HS-27A (cell line): ENCODE measurements around the gene SDCCAG8.
A peak's percentile ranks its signal among the peaks of the same experiment; 100 is the strongest.

ENCODE experiments used
- DNase-seq: peaks from one replicate; pipeline ENCODE4 v3.0.0-alpha.2; 2012; ENCODE audit warnings: low read depth, missing footprints

The SDCCAG8 gene

DNA sequence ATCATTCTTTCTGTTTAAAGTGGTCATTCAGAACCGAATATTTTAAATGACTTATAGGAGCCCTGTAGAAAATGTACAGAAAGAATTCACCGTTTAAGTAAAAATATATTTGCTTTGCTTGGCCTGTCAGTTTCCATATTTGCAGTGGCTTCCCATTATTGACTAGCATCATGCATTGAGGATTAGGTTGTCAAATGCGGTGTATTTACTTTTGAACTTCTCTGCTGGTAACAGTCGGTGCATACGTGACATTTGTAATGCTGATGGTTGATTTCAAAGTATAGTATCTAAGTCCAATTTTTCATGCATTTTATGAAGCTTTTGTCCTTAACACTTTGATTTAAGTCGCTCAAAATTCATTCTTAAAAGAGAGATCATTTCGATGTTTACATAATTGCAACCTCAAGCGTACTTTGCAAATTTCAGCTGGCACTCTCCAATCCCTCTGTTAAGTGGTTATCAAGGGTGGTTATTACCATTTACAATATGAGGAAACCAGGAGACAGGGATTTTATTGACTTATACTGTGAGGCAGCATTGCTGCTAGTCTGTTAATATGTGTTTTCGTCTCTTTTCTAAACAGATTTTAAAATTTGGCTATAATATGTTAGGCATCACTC, 201.6 kb downstream of the SDCCAG8 start:
- DNase-seq: no peak

DNA sequence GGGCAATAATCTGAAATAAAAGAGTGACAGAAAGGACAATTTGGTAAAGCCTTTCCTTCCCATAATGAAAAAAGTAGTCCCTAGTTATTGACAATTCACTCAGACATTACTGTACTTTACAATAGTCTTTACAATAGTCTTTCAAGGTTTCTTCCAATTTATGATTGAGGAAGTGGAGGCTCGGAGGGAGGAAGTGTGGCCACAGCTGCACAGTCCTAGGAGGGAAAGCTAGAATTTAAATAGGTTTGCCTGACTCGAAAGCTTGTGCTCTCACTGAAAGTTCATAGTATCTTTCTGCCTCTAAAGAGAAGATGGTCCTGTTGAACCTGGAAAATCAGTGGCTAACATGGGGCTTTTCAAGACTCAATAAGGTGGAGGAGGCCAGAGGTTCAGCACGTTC, 203.2 kb downstream of the SDCCAG8 start:
- no peak for DNase-seq

- DNase-seq: no peak
These were observed 205.9 kb downstream of the SDCCAG8 start for GRCh38 chr1:243461700-243462099.

- DNase-seq: no peak
These were observed 207.3 kb downstream of the SDCCAG8 start for GRCh38 chr1:243462929-243463697.

- DNase-seq: no peak
These were observed 209.2 kb downstream of the SDCCAG8 start for GRCh38 chr1:243465081-243465480.

DNA sequence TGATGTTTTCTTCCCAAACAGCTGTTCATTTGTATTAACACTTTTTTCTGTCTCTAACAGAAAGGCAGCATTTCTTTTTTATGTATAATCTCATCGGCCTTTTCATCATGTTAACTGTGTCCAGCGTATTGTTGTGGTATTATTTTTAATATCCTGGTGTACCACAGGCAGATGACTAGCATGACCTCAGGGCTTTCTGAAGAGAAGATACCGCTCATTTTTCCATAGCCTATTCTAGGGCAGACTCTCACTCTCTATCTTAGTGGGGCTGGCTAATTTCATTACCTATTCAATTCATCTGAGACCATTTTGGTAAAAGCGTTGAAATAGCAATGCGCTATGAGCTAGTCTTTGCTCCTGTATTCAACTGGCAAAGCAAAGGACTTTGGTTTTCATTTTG, 209.9 kb downstream of the SDCCAG8 start:
- DNase-seq: no peak

- DNase-seq: no peak
These were observed 213.7 kb downstream of the SDCCAG8 start for GRCh38 chr1:243469497-243469896.

GRCh38 chr1:243470502-243470901, 214.7 kb downstream of the SDCCAG8 start:
- no peak for DNase-seq

GRCh38 chr1:243471026-243471685, 215.3 kb downstream of the SDCCAG8 start:
- DNase-seq: no peak

GRCh38 chr1:243471754-243472745, 216.2 kb downstream of the SDCCAG8 start:
- DNase-seq: no peak

DNA sequence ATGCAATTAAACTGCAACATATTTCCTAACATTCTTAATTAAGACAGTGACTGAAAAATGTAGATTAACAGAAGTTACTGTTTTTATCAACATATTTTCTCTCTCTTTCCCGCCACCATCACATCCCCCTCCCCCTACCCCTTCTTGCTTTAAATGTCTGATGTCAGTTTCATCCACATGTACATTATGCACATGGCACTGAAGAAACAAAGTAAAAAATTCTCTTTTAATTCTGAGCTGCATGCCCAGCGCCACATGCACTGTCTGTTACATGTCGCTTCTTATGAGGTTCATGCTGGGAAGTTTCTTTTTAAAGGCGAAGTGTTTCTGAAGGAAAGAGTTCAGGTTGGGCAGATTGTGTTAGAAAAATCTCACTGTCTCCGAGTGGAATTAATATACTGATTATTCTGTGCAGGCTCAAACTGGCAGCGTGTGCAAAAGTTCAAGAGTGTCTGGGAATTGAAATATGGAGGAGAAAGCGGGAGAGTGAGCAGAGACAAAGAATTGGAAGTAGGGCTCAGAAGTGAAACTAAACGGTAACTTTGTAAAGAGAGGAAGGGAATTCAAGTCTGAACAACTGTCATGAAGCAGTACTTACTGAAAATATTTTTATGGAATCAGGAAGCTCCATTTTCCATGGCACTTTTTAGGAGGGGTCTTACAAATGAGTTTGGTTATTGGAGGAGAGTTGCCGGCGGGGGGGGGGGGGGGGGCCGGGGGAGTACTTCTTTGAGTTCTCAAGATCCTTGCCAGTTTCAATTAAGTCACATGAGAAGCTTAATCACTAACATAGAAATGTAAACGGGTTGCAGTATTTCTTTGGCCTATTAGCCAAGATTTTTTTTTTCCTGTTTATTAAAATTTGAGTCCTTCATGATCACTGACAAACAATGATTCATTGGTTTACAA, 217.6 kb downstream of the SDCCAG8 start:
- DNase-seq: no peak

- DNase-seq: no peak
These were observed 218.5 kb downstream of the SDCCAG8 start for GRCh38 chr1:243474136-243474881.

DNA sequence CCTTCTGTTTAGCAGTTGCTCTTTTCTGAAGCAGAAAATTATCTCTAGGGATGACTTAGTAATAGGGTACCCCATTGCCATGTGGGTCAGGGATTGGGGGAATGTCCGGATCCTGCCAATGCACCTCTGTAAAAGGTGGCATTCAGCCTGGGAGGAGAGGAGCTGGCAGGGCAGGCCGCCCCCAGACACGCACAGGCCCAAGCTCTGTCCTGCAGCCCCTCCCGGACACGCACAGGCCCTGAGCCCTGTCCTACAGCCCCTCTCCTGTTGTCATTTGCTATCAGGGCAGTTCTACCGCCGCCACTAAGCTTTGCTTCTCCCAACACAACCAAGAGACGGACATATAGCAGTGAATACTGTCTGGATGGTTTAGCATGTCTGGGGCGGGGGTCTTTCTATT, 219.1 kb downstream of the SDCCAG8 start:
- DNase-seq: no peak

- no peak for DNase-seq
These were observed 220.1 kb downstream of the SDCCAG8 start for GRCh38 chr1:243475966-243476365.

DNA sequence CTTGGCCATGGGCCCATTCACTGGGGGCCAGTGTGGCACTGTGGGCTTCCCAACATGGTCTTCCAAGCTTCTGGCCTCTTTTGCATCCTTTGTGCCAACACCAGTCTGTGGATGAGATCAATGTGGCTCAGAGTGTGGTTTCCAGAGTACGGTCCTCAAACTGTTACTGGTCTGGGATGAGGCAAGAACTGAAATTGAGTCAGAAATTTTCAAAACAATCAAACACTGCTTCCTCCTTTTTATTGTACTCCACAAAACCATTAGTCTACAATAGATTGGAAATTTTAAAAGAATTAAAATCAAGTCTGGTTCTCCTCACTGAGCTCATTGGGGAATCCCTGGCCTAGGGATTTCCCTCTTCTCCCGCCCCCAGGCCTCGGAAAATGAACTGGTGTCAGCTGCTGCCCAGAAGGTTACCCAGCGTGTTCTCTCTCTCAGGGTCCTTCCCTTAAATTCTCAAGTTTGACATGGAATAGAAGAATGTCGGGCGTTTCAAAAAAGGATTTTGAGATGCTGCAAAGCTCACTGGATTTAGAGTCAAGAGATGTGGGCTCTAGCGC, 222.0 kb downstream of the SDCCAG8 start:
- DNase-seq: no peak

DNA sequence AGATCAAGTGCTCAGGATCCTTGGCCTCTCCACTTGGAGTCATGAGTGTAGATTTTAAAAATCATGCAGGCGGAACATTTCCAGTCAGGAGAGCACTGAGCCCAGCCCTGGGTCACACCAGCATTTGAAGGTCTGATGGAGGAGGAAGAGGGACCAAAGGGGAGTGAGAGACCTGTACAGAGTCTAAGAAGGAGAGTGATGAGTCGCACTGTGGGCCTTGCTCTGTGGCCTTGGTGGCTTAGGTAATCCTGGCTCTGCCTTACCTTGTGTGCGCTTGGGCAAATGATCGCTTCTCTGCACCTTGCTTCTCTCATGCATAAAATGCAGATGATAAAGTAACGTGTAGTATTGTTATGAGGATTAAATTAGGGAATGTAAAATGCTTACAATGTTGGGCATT, 225.3 kb downstream of the SDCCAG8 start:
- no peak for DNase-seq

DNA sequence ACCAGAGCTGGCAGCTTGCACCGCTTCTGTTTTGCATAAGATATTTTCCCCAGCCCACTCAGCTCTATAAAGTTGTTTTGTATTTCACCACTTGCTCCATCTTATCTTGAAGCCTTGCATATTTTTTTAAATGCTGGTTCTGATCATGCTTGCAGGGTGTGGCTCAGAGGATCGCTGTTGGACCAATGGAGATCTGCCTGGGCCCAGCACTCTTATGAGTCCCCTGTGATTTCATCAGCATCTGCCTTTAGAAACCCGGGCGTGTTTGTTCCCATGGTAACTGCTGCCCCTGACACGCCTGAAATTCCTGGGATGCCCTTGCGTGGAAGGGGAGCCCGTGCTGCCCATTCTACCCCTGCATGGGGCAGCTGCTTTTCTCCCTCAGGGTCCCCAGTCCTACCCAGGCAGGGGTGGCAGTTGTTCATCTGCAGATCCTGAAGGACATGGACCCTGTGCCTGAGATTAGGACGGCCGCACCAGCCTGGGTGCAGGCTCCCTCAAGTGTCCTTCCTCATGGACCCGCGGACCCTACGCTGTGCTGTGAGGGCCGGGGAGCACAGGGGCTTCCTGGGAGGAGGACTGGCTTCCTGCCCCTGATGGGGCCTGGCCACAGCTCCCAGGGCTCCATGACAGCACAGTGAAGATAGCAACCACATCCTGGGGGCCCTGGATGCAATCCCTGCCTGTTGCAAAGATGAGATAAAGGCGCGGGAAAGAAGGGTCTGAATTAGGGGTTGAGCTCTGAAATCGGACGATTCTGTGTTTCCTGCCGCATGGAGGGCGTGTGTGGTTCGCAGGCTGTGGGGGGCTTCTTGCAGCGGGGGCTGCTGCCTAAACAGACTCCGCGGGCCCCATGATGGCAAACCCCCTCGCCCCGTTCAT, 226.5 kb downstream of the SDCCAG8 start:
- peak; percentile 31 for DNase-seq

GRCh38 chr1:243483071-243483771, 227.4 kb downstream of the SDCCAG8 start:
- no peak for DNase-seq
